ENCODE measurements around the gene APOBEC3B. TPM values are rescaled to one million over a fixed set of nuclear protein-coding genes. Genes with fewer than 3 reads are reported as not detected.
"Not testable (repeated sequence)": the region's sequence is repeated elsewhere in the genome, so short reads cannot be mapped to it uniquely, and the experiment has no call there.

APOBEC3B gene
- total RNA-seq, 2 donors from 2014 or later = 0.90 TPM; not detected in 1

DNA sequence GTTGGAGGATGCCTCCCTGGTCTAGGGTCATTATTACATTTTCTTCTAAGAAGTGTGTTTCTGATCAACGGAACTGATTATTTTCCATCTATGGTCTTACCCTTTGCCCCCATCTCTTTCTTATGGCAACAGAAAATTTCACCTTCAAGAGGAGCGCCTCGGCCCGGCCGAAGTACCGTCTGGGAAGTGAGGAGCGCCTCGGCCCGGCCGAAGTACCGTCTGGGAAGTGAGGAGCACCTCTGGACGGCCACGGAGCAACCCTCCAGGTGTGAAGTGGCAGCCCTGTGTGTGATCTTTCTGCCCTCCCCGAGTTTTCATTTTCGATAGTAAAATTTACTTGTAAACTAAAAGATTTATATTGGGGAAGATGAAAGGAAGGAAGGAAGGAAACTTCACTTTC lies 28.8 kb downstream of the APOBEC3B start:
- Histone ChIP-seq H3K4me3 (no peak overlapping the region), H3K27me3 (no peaks in the 10 kb centered on the region)

GRCh38 chr22:39012533-39013511 lies 30.7 kb downstream of the APOBEC3B start:
- H3K9me3 ChIP-seq = no peaks in the 10 kb centered on the region
- no peaks in the 10 kb centered on the region for H3K36me3 ChIP-seq
- H3K4me1 ChIP-seq = peaks cover 0 to 17% of the 10 kb centered on the region in 2 donors
- no peak for DNase-seq (ENCODE audit: low spot score)
- no peak for TF ChIP-seq CTCF (IDR thresholded peaks at IDR 0.05)
- H3K4me3 ChIP-seq = no peak overlapping the region
- no peak overlapping the region for H3K27ac ChIP-seq
- H3K27me3 ChIP-seq = no peaks in the 10 kb centered on the region

More for the DNA sequence above, 28.8 kb downstream of the APOBEC3B start:
- H3K4me1 ChIP-seq = peaks cover 0 to 17% of the 10 kb centered on the region in 2 donors
- H3K36me3 ChIP-seq = no peaks in the 10 kb centered on the region
- H3K9me3 ChIP-seq = no peaks in the 10 kb centered on the region
- TF ChIP-seq CTCF (IDR thresholded peaks at IDR 0.05) = no peak
- no peak for DNase-seq (ENCODE audit: low spot score)
- H3K27ac ChIP-seq = no peak overlapping the region

GRCh38 chr22:39013561-39013941 lies 31.4 kb downstream of the APOBEC3B start:
- DNase-seq (ENCODE audit: low spot score) = not testable (repeated sequence)

DNA sequence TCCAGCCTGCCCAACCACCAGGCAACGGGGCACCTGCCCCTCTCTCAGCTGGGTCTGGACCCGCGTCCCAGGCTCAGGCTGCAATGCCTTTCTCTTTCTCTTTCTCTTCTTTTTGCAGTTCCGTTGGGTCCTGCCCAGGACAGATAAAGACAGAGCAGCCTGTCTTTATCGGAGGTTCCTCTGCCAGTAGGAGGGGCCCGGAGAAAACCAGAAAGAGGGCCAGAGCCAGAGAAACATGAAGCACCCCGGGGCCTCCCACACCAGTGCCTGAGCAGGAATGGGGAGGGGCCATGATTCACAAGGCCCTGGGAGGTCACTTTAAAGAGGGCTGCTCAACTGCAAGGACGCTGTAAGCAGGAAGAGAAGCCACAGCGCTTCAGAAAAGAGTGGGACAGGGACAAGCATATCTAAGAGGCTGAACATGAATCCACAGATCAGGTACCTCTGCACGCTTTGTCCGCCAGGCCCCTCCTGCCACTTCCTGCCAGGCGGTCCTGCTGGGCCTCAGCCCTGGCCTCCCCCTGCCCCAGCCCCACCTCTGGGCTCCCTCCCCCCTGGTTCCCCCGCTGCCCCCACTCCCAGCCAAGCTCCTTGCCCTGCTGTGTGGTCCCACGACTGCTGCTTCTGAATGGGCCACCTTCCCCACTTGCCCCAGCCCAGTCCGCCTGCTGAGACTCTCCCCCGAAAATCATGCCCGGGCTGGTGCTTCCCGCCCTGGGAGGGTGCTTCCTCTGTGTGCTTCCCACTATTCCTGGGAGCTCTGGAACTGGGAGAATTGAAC lies 32.0 kb downstream of the APOBEC3B start, which contains the start of gene APOBEC3C:
Gene APOBEC3C, plus strand, starts transcription at position 316 of the 781 bp plus-strand sequence. Its CDS starts 106 bp downstream, at position 422.
- no peak for TF ChIP-seq CTCF (IDR thresholded peaks at IDR 0.05)
- Histone ChIP-seq H3K27ac (peak within 1 kb of the TSS; percentile 68 to 84), H3K4me3 (peak within 1 kb of the TSS; percentile 22 to 60), H3K27me3 (no peaks in the 10 kb centered on the region), H3K9me3 (no peaks in the 10 kb centered on the region), H3K4me1 (peaks cover 0 to 17% of the 10 kb centered on the region in 2 donors), H3K36me3 (no peaks in the 10 kb centered on the region)
- DNase-seq (ENCODE audit: low spot score) = peak; percentile 90

More at GRCh38 chr22:39013561-39013941, 31.4 kb downstream of the APOBEC3B start:
- H3K27ac ChIP-seq = peak overlapping the region; percentile 68 to 84
- H3K27me3 ChIP-seq, H3K9me3 ChIP-seq, H3K36me3 ChIP-seq: not testable (repeated sequence)
- H3K4me1 ChIP-seq = peaks cover 0 to 17% of the 10 kb centered on the region in 2 donors
- H3K4me3 ChIP-seq = peak overlapping the region in 1 of 2 donors; percentile 60

- not testable (repeated sequence) for H3K36me3 ChIP-seq; H3K9me3 ChIP-seq; DNase-seq (ENCODE audit: low spot score); H3K27me3 ChIP-seq
- H3K4me3 ChIP-seq = peak overlapping the region; percentile 22 to 60
- H3K4me1 ChIP-seq = peaks cover 0 to 17% of the 10 kb centered on the region in 2 donors
- peak overlapping the region; percentile 68 to 84 for H3K27ac ChIP-seq
These were observed 32.6 kb downstream of the APOBEC3B start for GRCh38 chr22:39014723-39015121.

GRCh38 chr22:39016592-39016991 lies 34.4 kb downstream of the APOBEC3B start:
- H3K4me1 ChIP-seq = peaks cover 0 to 32% of the 10 kb centered on the region in 2 donors
- H3K36me3 ChIP-seq = no peaks in the 10 kb centered on the region
- TF ChIP-seq CTCF (IDR thresholded peaks at IDR 0.05) = no peak
- no peaks in the 10 kb centered on the region for H3K9me3 ChIP-seq
- no peaks in the 10 kb centered on the region for H3K27me3 ChIP-seq
- H3K4me3 ChIP-seq = no peak overlapping the region
- no peak for DNase-seq (ENCODE audit: low spot score)
- no peak overlapping the region for H3K27ac ChIP-seq

All from right atrium auricular region (tissue), 2 donors.